ENCODE results near the gene MSH6. TPM values are rescaled to one million over a fixed set of nuclear protein-coding genes. Genes with fewer than 3 reads are reported as not detected.

The MSH6 gene
- total and polyA plus RNA-seq, 2 of the 13 experiments (the other 11 are each of a cell fraction or from before 2014, with no cell fraction given): 20.8 to 113 TPM

DNA sequence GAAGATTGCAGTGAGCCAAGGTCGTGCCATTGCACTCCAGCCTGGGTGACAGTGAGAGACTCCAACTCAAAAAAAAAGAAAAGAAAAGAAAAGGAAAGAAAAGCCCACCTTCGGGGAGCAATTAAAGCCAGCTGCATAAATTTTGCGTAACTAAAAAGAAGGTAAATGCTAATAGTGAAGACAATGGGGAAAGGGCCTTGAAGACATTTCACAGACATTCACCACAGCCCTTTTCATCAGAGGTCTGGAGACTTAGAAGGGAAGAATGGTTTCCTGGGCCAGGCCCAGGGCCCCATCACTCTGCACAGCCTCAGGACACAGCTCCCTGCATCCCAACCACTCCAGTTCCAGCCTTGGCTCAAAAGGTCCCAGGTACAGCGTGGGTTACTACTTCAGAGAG is 35.1 kb upstream of the MSH6 start (continued):
- TF ChIP-seq, protein P1, sequence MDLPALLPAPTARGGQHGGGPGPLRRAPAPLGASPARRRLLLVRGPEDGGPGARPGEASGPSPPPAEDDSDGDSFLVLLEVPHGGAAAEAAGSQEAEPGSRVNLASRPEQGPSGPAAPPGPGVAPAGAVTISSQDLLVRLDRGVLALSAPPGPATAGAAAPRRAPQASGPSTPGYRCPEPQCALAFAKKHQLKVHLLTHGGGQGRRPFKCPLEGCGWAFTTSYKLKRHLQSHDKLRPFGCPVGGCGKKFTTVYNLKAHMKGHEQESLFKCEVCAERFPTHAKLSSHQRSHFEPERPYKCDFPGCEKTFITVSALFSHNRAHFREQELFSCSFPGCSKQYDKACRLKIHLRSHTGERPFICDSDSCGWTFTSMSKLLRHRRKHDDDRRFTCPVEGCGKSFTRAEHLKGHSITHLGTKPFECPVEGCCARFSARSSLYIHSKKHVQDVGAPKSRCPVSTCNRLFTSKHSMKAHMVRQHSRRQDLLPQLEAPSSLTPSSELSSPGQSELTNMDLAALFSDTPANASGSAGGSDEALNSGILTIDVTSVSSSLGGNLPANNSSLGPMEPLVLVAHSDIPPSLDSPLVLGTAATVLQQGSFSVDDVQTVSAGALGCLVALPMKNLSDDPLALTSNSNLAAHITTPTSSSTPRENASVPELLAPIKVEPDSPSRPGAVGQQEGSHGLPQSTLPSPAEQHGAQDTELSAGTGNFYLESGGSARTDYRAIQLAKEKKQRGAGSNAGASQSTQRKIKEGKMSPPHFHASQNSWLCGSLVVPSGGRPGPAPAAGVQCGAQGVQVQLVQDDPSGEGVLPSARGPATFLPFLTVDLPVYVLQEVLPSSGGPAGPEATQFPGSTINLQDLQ (CRISPR knock-in tag; IDR thresholded peaks at IDR 0.05): no peak
- TF ChIP-seq, protein P2, sequence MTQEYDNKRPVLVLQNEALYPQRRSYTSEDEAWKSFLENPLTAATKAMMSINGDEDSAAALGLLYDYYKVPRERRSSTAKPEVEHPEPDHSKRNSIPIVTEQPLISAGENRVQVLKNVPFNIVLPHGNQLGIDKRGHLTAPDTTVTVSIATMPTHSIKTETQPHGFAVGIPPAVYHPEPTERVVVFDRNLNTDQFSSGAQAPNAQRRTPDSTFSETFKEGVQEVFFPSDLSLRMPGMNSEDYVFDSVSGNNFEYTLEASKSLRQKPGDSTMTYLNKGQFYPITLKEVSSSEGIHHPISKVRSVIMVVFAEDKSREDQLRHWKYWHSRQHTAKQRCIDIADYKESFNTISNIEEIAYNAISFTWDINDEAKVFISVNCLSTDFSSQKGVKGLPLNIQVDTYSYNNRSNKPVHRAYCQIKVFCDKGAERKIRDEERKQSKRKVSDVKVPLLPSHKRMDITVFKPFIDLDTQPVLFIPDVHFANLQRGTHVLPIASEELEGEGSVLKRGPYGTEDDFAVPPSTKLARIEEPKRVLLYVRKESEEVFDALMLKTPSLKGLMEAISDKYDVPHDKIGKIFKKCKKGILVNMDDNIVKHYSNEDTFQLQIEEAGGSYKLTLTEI (CRISPR knock-in tag; conservative IDR thresholded peaks at IDR 0.05): no peak
- no peak for TF ChIP-seq FOXC1 (CRISPR knock-in tag; IDR thresholded peaks at IDR 0.05; ENCODE audit: borderline replicate concordance)

DNA sequence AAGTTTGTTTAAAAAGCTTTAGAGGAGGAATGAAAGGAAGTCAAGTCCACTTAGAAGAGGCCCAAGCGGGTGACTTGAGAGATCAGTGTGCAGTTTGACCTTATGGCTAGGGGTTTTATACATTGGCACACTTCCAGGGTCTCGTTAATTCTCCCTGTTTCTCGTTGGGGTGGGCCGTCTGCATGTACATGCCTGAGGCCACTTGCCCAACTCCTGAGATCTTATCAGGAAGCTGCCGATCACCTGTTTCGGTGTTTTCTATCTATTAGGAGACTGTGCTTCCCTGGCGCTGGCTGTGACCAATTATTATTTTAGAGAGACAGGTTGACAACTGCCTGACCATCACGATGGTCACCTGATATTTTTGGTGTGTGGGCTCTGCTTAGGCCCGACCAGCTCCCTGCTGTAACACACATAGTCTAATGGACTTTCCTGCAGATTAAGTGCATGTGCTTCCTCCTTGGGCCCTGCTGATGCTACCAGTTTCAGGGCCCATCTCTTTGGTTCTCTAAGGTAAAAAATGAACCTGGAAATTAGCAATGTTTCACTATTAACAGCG is 31.0 kb upstream of the MSH6 start:
- no peaks in the 10 kb centered on the region for H3K9me3 ChIP-seq (ENCODE audit: low read length)
- H3K4me2 ChIP-seq (ENCODE audit: low read depth, low read length): peak overlapping the region; percentile 75
- no peaks in the 10 kb centered on the region for H3K79me2 ChIP-seq (ENCODE audit: insufficient read depth, low read length)
- in situ Hi-C loops (cut with HindIII; ENCODE audit: extremely low pct_ligation_motif_present, low pct_unique_long_range_greater_than_20kb): no loop called here
- H3K4me1 ChIP-seq (ENCODE audit: insufficient read depth, low read length): peaks cover 31% of the 10 kb centered on the region
- FAIRE-seq (no peak), ATAC-seq (peak; percentile 68), DNase-seq (ENCODE audit: low spot score) (peak; percentile 48)
- H3K4me3 ChIP-seq (replicated peaks in 1 of 3; ENCODE audit: insufficient read depth in 1 of 3, low read depth in 2 of 3, low read length in 3 of 3): peak overlapping the region; percentile 11 to 53 (median 19); a peak in 5 of 6 replicates
- ChIA-PET POLR2A (interaction anchor here (1.7 kb wide), 1 partner anchor 31 kb away, joined by 6 read pairs; the partner anchor contains the start of gene MSH6), CTCF (ENCODE audit: low intra/inter-chr PET ratio, low total read pairs) (no interaction called here)
- H3K36me3 ChIP-seq (replicated peaks in 1 of 2; ENCODE audit: control insufficient read depth in 1 of 2, insufficient read depth in 2 of 2, low read length in 2 of 2): no peaks in the 10 kb centered on the region
- BruUV-seq (replicated peaks): TSS peak; percentile 94
- H3K27ac ChIP-seq (ENCODE audit: extremely low read length, insufficient read depth, low read length): peak overlapping the region; percentile 32
- WGBS (ENCODE audit: low lambda C conversion rate): under 1% methylated on average over 10 of the region's 10 CpGs
- peak overlapping the region; percentile 25 for H2AFZ ChIP-seq (ENCODE audit: low read length)
- intact Hi-C loops (cut with micrococcal nuclease; ENCODE audit: unreplicated experiment): no loop called here
- peak overlapping the region; percentile 45 for H3K9ac ChIP-seq (ENCODE audit: insufficient read depth, low read depth, low read length)
- H4K20me1 ChIP-seq (ENCODE audit: insufficient read depth, low read length): no peaks in the 10 kb centered on the region
- no peaks in the 10 kb centered on the region for H3K27me3 ChIP-seq (ENCODE audit: control insufficient read depth in 1 of 2, insufficient read depth in 2 of 2, low read length in 2 of 2)
- TF ChIP-seq ZNF350 (CRISPR knock-in tag; IDR thresholded peaks at IDR 0.05; ENCODE audit: borderline replicate concordance, low read depth): peak; percentile 26; the same call in 1 of the 2 replicates
- TF ChIP-seq TMF1 (CRISPR knock-in tag; IDR thresholded peaks at IDR 0.05; ENCODE audit: low read depth): no peak
- TF ChIP-seq, protein P3, sequence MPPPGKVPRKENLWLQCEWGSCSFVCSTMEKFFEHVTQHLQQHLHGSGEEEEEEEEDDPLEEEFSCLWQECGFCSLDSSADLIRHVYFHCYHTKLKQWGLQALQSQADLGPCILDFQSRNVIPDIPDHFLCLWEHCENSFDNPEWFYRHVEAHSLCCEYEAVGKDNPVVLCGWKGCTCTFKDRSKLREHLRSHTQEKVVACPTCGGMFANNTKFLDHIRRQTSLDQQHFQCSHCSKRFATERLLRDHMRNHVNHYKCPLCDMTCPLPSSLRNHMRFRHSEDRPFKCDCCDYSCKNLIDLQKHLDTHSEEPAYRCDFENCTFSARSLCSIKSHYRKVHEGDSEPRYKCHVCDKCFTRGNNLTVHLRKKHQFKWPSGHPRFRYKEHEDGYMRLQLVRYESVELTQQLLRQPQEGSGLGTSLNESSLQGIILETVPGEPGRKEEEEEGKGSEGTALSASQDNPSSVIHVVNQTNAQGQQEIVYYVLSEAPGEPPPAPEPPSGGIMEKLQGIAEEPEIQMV (CRISPR knock-in tag; IDR thresholded peaks at IDR 0.05; ENCODE audit: low read depth): no peak
- TF ChIP-seq MEIS2 (CRISPR knock-in tag; IDR thresholded peaks at IDR 0.05): no peak
- TF ChIP-seq, protein P4, sequence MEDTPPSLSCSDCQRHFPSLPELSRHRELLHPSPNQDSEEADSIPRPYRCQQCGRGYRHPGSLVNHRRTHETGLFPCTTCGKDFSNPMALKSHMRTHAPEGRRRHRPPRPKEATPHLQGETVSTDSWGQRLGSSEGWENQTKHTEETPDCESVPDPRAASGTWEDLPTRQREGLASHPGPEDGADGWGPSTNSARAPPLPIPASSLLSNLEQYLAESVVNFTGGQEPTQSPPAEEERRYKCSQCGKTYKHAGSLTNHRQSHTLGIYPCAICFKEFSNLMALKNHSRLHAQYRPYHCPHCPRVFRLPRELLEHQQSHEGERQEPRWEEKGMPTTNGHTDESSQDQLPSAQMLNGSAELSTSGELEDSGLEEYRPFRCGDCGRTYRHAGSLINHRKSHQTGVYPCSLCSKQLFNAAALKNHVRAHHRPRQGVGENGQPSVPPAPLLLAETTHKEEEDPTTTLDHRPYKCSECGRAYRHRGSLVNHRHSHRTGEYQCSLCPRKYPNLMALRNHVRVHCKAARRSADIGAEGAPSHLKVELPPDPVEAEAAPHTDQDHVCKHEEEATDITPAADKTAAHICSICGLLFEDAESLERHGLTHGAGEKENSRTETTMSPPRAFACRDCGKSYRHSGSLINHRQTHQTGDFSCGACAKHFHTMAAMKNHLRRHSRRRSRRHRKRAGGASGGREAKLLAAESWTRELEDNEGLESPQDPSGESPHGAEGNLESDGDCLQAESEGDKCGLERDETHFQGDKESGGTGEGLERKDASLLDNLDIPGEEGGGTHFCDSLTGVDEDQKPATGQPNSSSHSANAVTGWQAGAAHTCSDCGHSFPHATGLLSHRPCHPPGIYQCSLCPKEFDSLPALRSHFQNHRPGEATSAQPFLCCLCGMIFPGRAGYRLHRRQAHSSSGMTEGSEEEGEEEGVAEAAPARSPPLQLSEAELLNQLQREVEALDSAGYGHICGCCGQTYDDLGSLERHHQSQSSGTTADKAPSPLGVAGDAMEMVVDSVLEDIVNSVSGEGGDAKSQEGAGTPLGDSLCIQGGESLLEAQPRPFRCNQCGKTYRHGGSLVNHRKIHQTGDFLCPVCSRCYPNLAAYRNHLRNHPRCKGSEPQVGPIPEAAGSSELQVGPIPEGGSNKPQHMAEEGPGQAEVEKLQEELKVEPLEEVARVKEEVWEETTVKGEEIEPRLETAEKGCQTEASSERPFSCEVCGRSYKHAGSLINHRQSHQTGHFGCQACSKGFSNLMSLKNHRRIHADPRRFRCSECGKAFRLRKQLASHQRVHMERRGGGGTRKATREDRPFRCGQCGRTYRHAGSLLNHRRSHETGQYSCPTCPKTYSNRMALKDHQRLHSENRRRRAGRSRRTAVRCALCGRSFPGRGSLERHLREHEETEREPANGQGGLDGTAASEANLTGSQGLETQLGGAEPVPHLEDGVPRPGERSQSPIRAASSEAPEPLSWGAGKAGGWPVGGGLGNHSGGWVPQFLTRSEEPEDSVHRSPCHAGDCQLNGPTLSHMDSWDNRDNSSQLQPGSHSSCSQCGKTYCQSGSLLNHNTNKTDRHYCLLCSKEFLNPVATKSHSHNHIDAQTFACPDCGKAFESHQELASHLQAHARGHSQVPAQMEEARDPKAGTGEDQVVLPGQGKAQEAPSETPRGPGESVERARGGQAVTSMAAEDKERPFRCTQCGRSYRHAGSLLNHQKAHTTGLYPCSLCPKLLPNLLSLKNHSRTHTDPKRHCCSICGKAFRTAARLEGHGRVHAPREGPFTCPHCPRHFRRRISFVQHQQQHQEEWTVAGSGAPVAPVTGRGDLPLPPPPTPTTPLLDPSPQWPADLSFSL (CRISPR knock-in tag; IDR thresholded peaks at IDR 0.05): 0 out of 2 replicates have a peak, but pooled peaks have one; percentile 9
- no peak for TF ChIP-seq MED8 (CRISPR knock-in tag; IDR thresholded peaks at IDR 0.05; ENCODE audit: insufficient replicate concordance)
